H1 (cell line): Measurements from ENCODE around the gene MMP27. TPM values are rescaled to one million over a fixed set of nuclear protein-coding genes. Genes with fewer than 3 reads are reported as not detected.

Experiments used
- CTCF ChIA-PET: fragments of 300-600 bp; sonication (Branson Sonifier 250); formaldehyde crosslinking; loops from one replicate; lab custom pipeline; 2021; ENCODE audit not compliant: partially characterized antibody; lab: Charles Lee
- POLR2A ChIA-PET: fragments of 300-600 bp; sonication (Branson Sonifier 250); formaldehyde crosslinking; loops from one replicate; lab custom pipeline; 2021; ENCODE audit warnings: inconsistent platforms; ENCODE audit not compliant: partially characterized antibody; lab: Charles Lee
- DNase-seq, 2 experiments: peaks; one replicate each; pipeline versions ENCODE4 v3.0.0 to v3.0.0-alpha.2; 2010 to 2022; ENCODE audit warnings: low spot score in 2 of 2, low read depth in 1 of 2, mixed read lengths in 1 of 2
- FAIRE-seq: peaks from 2 replicates; lab custom pipeline; 2011; peaks lifted over from hg19 to GRCh38; lab: Jason Lieb, UNC
- H2AFZ ChIP-seq: 2 replicates; pipeline ENCODE4 v1.8.1; 2012; ENCODE audit warnings: low read length, inconsistent platforms
- H2AK5ac ChIP-seq: 2 replicates; pipeline ENCODE4 v1.6.1; 2013; ENCODE audit warnings: low read depth, low read length
- H2BK120ac ChIP-seq: replicated peaks from 2 replicates; pipeline ENCODE3; 2013; ENCODE audit warnings: low read depth, low read length, inconsistent platforms
- H2BK12ac ChIP-seq: 2 replicates; pipeline ENCODE4 v1.6.1; 2013; ENCODE audit warnings: low read depth, low read length
- H2BK15ac ChIP-seq: 2 replicates; pipeline ENCODE4 v1.6.1; 2013; ENCODE audit warnings: low read length
- H2BK20ac ChIP-seq: 2 replicates; pipeline ENCODE4 v1.6.1; 2013; ENCODE audit warnings: low read length
- H2BK5ac ChIP-seq: 2 replicates; pipeline ENCODE4 v1.6.1; 2013; ENCODE audit warnings: low read depth, low read length
- H3K14ac ChIP-seq: 2 replicates; pipeline ENCODE4 v1.6.1; 2013; ENCODE audit warnings: inconsistent platforms; ENCODE audit not compliant: insufficient read length
- H3K18ac ChIP-seq: 2 replicates; pipeline ENCODE4 v1.6.1; 2013; ENCODE audit warnings: low read length; ENCODE audit errors: extremely low read depth
- H3K23ac ChIP-seq: 2 replicates; pipeline ENCODE4 v1.6.1; 2013; ENCODE audit warnings: inconsistent platforms; ENCODE audit not compliant: insufficient read length
- H3K23me2 ChIP-seq: 2 replicates; pipeline ENCODE4 v1.6.1; 2013; ENCODE audit warnings: low read depth, low read length
- H3K27ac ChIP-seq: 2 replicates; pipeline ENCODE4 v1.6.1; 2011; ENCODE audit warnings: low read depth, low read length, inconsistent platforms
- H3K27me3 ChIP-seq, 4 experiments: replicated peaks in 1 of 4; 1 replicate in 1 of 4; 2 replicates in 3 of 4; pipeline versions ENCODE4 v1.6.1 to v1.8.1; 2011 to 2013; ENCODE audit warnings: low read length in 3 of 4, mild to moderate bottlenecking in 3 of 4, inconsistent platforms in 2 of 4, mixed read lengths in 2 of 4, moderate library complexity in 1 of 4; ENCODE audit not compliant: control insufficient read depth in 3 of 4, insufficient read depth in 3 of 4; ENCODE audit errors: extremely low read depth in 1 of 4
- H3K36me3 ChIP-seq, 4 experiments: 2 replicates each; pipeline versions ENCODE4 v1.6.1 to v1.8.1; 2011 to 2013; ENCODE audit warnings: mild to moderate bottlenecking in 4 of 4, low read length in 3 of 4, moderate library complexity in 2 of 4, control low read depth in 1 of 4, inconsistent platforms in 1 of 4; ENCODE audit not compliant: insufficient read depth in 4 of 4, control insufficient read depth in 2 of 4
- H3K4ac ChIP-seq: replicated peaks from 2 replicates; pipeline ENCODE3; 2013; ENCODE audit warnings: low read length, low read depth, mixed read lengths, inconsistent platforms; ENCODE audit not compliant: insufficient read length
- H3K4me1 ChIP-seq, 4 experiments: replicated peaks in 1 of 4; 1 replicate in 1 of 4; 2 replicates in 3 of 4; pipeline versions ENCODE4 v1.6.1 to v1.8.1; 2011 to 2013; ENCODE audit warnings: low read length in 3 of 4, inconsistent platforms in 2 of 4, mixed read lengths in 1 of 4; ENCODE audit not compliant: insufficient read depth in 4 of 4, control insufficient read depth in 3 of 4
- H3K4me2 ChIP-seq, 2 experiments: 2 replicates each; pipeline versions ENCODE4 v1.6.1 to v1.8.1; 2011 to 2013; ENCODE audit warnings: low read depth in 2 of 2, low read length in 2 of 2, control low read depth in 1 of 2, inconsistent platforms in 1 of 2, mild to moderate bottlenecking in 1 of 2; ENCODE audit not compliant: insufficient read depth in 1 of 2
- H3K4me3 ChIP-seq, 4 experiments: fragments of 200-600, 300-600 bp in 1 of 4; sonication (generic), shearing (Covaris generic), sonication (Bioruptor Twin) in 1 of 4; 2 replicates each; pipeline versions ENCODE4 v1.5.1 to v1.8.1; 2011 to 2016; ENCODE audit warnings: low read length in 4 of 4, low read depth in 3 of 4, control low read depth in 2 of 4, inconsistent platforms in 2 of 4, mild to moderate bottlenecking in 2 of 4, mixed read lengths in 1 of 4, moderate library complexity in 1 of 4; ENCODE audit not compliant: insufficient read depth in 2 of 4; ENCODE audit errors: extremely low read depth in 1 of 4
- H3K56ac ChIP-seq: replicated peaks from 2 replicates; pipeline ENCODE3; 2013; ENCODE audit warnings: low read depth, mild to moderate bottlenecking, mixed read lengths, low read length, inconsistent platforms; ENCODE audit not compliant: insufficient read length
- H3K79me1 ChIP-seq: 2 replicates; pipeline ENCODE4 v1.6.1; 2013; ENCODE audit warnings: low read depth, low read length, control low read depth
- H3K79me2 ChIP-seq, 2 experiments: 2 replicates each; pipeline versions ENCODE4 v1.6.1 to v1.8.1; 2012 to 2013; ENCODE audit warnings: low read length in 2 of 2, mild to moderate bottlenecking in 2 of 2, inconsistent platforms in 1 of 2; ENCODE audit not compliant: insufficient read depth in 2 of 2, control insufficient read depth in 1 of 2
- H3K9ac ChIP-seq, 4 experiments: replicated peaks in 1 of 4; 1 replicate in 1 of 4; 2 replicates in 3 of 4; pipeline versions ENCODE4 v1.6.1 to v1.8.1; 2011 to 2013; ENCODE audit warnings: low read depth in 3 of 4, low read length in 3 of 4, control low read depth in 2 of 4, mild to moderate bottlenecking in 2 of 4, moderate library complexity in 2 of 4, inconsistent platforms in 1 of 4; ENCODE audit errors: extremely low read depth in 1 of 4
- H3K9me3 ChIP-seq, 2 experiments: 2 replicates each; pipeline versions ENCODE4 v1.6.1 to v1.8.1; 2012 to 2013; ENCODE audit warnings: mild to moderate bottlenecking in 2 of 2, moderate library complexity in 2 of 2, control low read depth in 1 of 2, inconsistent platforms in 1 of 2, low read depth in 1 of 2, low read length in 1 of 2, mixed read lengths in 1 of 2; ENCODE audit not compliant: insufficient read depth in 2 of 2
- H4K20me1 ChIP-seq, 2 experiments: replicated peaks in 1 of 2; 2 replicates each; pipeline versions ENCODE3 to v1.8.1; 2011 to 2013; ENCODE audit warnings: inconsistent platforms in 2 of 2, low read length in 2 of 2, mild to moderate bottlenecking in 1 of 2; ENCODE audit not compliant: insufficient read depth in 2 of 2, control insufficient read depth in 1 of 2
- H4K5ac ChIP-seq: 2 replicates; pipeline ENCODE4 v1.6.1; 2013; ENCODE audit warnings: low read length, low read depth, mixed read lengths, inconsistent platforms; ENCODE audit not compliant: insufficient read length
- H4K8ac ChIP-seq: 2 replicates; pipeline ENCODE4 v1.8.0; 2013; ENCODE audit warnings: mild to moderate bottlenecking, moderate library complexity, low read length, inconsistent platforms; ENCODE audit not compliant: insufficient read depth; ENCODE audit errors: extremely low read depth
- H4K91ac ChIP-seq: replicated peaks from 2 replicates; pipeline ENCODE3; 2013; ENCODE audit warnings: low read length, mixed read lengths, inconsistent platforms; ENCODE audit not compliant: insufficient read length
- CTCF ChIP-seq, 3 experiments: IDR thresholded peaks; 1 replicate in 2 of 3; 2 replicates in 1 of 3; pipeline versions ENCODE4 v1.5.1 to v1.6.1; 2011; ENCODE audit warnings: low read length in 3 of 3, mild to moderate bottlenecking in 3 of 3, inconsistent platforms in 2 of 3, low read depth in 1 of 3, moderate library complexity in 1 of 3; ENCODE audit not compliant: insufficient read depth in 1 of 3; ENCODE audit errors: control extremely low read depth in 1 of 3
- RAD21 ChIP-seq, 2 experiments: IDR thresholded peaks in 1 of 2; conservative IDR thresholded peaks in 1 of 2; 2 replicates each; pipeline ENCODE4 v1.6.1; 2011; ENCODE audit warnings: low read depth in 2 of 2, low read length in 2 of 2, improper control_type of control experiment in 1 of 2, inconsistent platforms in 1 of 2, mild to moderate bottlenecking in 1 of 2, moderate library complexity in 1 of 2
- SP1 ChIP-seq: IDR thresholded peaks from 2 replicates; pipeline ENCODE4 v1.6.1; 2011; ENCODE audit warnings: low read depth, low read length
- WGBS, 2 experiments: shearing (Covaris generic) in 1 of 2; methylation state at CpG; one replicate each; pipeline versions ENCODE4 v1.1.6 to v1.1.7; 2013 to 2015; ENCODE audit warnings: low lambda C conversion rate in 2 of 2, mixed read lengths in 2 of 2, inconsistent platforms in 1 of 2, low coverage in 1 of 2, missing lambda C conversion rate in 1 of 2; ENCODE audit not compliant: insufficient replicate concordance in 2 of 2, insufficient coverage in 1 of 2, insufficient read length in 1 of 2; ENCODE audit errors: extremely low coverage in 1 of 2, missing lambda C conversion rate in 1 of 2; 5-methylcytosine and 5-hydroxymethylcytosine counted together
- polyA plus RNA-seq, 7 experiments: library from polyadenylated mRNA; depleted of rRNA in 3 of 7; stranded (reverse) in 5 of 7; unstranded in 2 of 7; fragments of >200 nt in 5 of 7; fragments of 200-250 nt in 2 of 7; gene quantifications; 1 replicate in 5 of 7; 2 replicates in 1 of 7; 4 replicates in 1 of 7; pipeline versions ENCODE4 v1.2.1 to v1.2.3, GENCODE V29; 2011 to 2013; ENCODE audit warnings: missing spikeins in 2 of 7, mixed read lengths in 2 of 7
- total RNA-seq: library from RNA; stranded (reverse); fragmentation: NEBNext Ultra II Directional; extraction: Animal tissue kit (Norgen Biotek cat#: 25700); gene quantifications from 2 replicates; pipeline ENCODE4 v1.2.1, GENCODE V29; 2021

MMP27 gene
- total and polyA plus RNA-seq, 2 of the 8 experiments (the other 6 are each of a cell fraction or from before 2014, with no cell fraction given) = not detected

GRCh38 chr11:102666331-102666957 lies 39.1 kb downstream of the MMP27 start:
- Histone ChIP-seq H4K5ac (no peak overlapping the region), H2BK120ac (no peak overlapping the region), H4K91ac (no peak overlapping the region), H3K23ac (no peak overlapping the region), H3K27me3 (no peaks in the 10 kb centered on the region), H2BK5ac (no peak overlapping the region), H3K56ac (no peak overlapping the region), H3K18ac (no peak overlapping the region), H3K23me2 (no peaks in the 10 kb centered on the region), H3K4me3 (no peak overlapping the region), H3K9ac (no peak overlapping the region), H2BK20ac (no peak overlapping the region), H3K36me3 (no peaks in the 10 kb centered on the region; a peak in 1 of 8 replicates), H2BK15ac (no peak overlapping the region), H2BK12ac (no peak overlapping the region), H3K14ac (no peak overlapping the region), H4K8ac (no peak overlapping the region), H3K4me1 (peaks cover 0 to 3% (median 0%) of the 10 kb centered on the region in 4 experiments; a peak in 1 of 7 replicates), H2AK5ac (no peak overlapping the region), H3K79me1 (no peaks in the 10 kb centered on the region), H3K27ac (no peak overlapping the region), H3K79me2 (no peaks in the 10 kb centered on the region), H3K9me3 (no peaks in the 10 kb centered on the region), H3K4ac (no peak overlapping the region), H2AFZ (peak overlapping the region; percentile 93), H3K4me2 (no peak overlapping the region), H4K20me1 (no peaks in the 10 kb centered on the region)
- ChIA-PET POLR2A (interaction anchor here (0.7 kb wide), 1 partner anchor 9 kb away, joined by 4 read pairs; no protein-coding TSS in a partner anchor), CTCF (interaction anchor here (0.6 to 4.5 kb wide), 68 partner anchors 8 to 397 kb away, joined by 3 to 58 read pairs (median 4); no protein-coding TSS in a partner anchor)
- WGBS, 2 experiments = 15% methylated on average over 4 of the region's 4 CpGs; no CpG with 5 or more reads in 1 of the 2 experiments
- TF ChIP-seq SP1 (no peak), CTCF (IDR thresholded peaks at IDR 0.05; ENCODE audit: control extremely low read depth in 1 of 3, insufficient read depth in 1 of 3, low read depth in 1 of 3, low read length in 3 of 3) (peak; percentile 8 to 84 (median 72)), RAD21 (IDR thresholded peaks at IDR 0.05 in 1 of 2, conservative IDR thresholded peaks at IDR 0.05 in 1 of 2; ENCODE audit: low read depth in 2 of 2, low read length in 2 of 2) (peak; percentile 91 to 94)
- DNase-seq (no peak), FAIRE-seq (peak; percentile 95)
